ENCODE results near the gene C8B. TPM values are rescaled to one million over a fixed set of nuclear protein-coding genes. Genes with fewer than 3 reads are reported as not detected.

Gene C8B
- not detected in 2 replicates for total RNA-seq (2014; rRNA removed; shearing (Covaris generic))
- not detected in 2 replicates for polyA plus RNA-seq (2015; cell fraction: cytosol; rRNA removed)
- not detected in 2 replicates for polyA plus RNA-seq (2015; cell fraction: nucleus; rRNA removed)

GRCh38 chr1:56965916-56966697 is at the start of gene C8B:
TSS of gene C8B (minus strand) at chr1:56966015. CDS start at chr1:56965948, 67 bp downstream.
- in situ Hi-C loops (cut with HindIII; ENCODE audit: low pct_unique_long_range_greater_than_20kb, low sequenced_read_pairs) = no loop called here

DNA sequence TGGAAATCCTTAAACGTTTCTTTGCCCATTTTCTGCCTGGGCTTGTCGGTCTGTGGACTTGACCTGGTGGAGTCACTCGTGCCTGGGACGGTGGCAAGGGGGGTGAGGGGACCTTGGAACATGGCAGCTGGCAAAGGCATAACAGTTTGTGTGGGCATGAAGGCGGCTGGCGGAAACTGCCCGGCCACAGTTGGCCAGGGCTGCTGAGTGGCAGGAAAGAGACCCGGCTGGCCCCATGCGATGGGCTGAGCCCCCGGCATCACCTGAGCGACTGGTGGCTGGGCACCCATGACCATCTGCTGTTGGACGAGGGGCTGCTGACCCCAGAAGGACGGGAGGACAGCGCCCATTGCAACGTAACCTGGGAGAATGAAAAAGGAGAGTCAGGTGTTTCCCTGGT is 49.3 kb upstream of the C8B start:
- DNase-seq (ENCODE audit: low read depth, low spot score) = no peak
- in situ Hi-C loops (cut with HindIII; ENCODE audit: low pct_unique_long_range_greater_than_20kb, low sequenced_read_pairs) = no loop called here

More at GRCh38 chr1:56965916-56966697, at the start of gene C8B:
- no peak for DNase-seq (ENCODE audit: low read depth, low spot score)

- no peak for DNase-seq (ENCODE audit: low read depth, low spot score)
Measured at GRCh38 chr1:57013522-57013921, 47.7 kb upstream of the C8B start.

DNA sequence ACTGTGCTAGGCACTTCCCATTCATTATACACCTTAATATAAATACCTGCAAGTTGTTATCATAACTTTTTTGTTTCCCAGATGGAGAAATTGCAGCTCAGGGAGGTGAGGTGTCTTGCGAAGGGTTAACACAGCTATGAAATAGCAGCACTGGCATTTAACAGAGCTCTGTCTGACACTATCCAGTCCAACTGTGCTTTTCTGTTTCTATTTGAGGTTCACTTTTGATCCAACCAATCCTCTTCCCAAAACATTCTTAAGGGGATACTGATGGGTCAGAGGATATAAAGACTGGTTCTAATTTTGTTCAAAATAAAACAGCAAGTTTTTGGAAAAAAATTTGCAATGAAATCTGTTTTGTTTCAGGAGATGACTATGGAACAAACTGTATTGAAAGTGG is 46.5 kb upstream of the C8B start:
- in situ Hi-C loops (cut with HindIII; ENCODE audit: low pct_unique_long_range_greater_than_20kb, low sequenced_read_pairs) = no loop called here
- no peak for DNase-seq (ENCODE audit: low read depth, low spot score)

More at GRCh38 chr1:57013522-57013921, 47.7 kb upstream of the C8B start:
- in situ Hi-C loops (cut with HindIII; ENCODE audit: low pct_unique_long_range_greater_than_20kb, low sequenced_read_pairs) = no loop called here

DNA sequence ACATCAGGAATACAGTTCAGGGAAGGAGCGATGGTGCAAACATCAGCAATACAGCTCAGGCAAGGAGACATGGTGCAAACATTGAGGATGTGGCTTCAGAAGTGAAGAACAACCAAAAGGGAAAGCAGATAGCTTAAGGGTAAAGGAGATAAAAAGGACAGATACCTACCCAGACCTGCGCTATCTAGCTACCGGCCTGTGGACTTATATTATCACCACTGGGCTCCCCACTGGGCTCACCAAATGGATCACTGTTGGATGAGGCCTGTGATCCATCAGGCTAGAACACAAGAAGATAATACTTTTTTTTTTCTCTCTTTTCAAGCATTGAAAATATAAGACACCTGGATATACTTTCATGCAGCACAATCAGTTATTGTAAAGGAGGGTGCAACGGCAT is 44.7 kb upstream of the C8B start:
- in situ Hi-C loops (cut with HindIII; ENCODE audit: low pct_unique_long_range_greater_than_20kb, low sequenced_read_pairs) = no loop called here
- no peak for DNase-seq (ENCODE audit: low read depth, low spot score)

DNA sequence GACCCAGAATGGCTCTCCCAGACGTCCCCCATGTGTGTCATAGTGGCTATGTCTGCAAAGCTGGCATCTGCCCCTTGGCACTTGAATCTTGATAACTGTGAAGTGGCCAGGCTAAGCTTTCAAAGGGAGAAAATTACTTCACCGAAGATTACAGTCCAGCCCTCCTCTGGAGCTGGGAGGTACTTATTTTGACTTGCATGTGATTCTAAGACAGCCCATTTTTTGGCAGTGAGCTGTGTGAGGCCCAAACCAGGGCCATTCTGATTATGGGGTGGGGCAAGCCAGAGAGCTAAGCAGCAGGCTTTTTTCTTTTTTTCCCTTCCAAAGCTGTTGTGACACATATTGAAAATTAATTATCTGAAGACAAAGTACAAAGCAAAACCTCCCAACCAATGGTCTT is 42.1 kb upstream of the C8B start:
- no peak for DNase-seq (ENCODE audit: low read depth, low spot score)
- in situ Hi-C loops (cut with HindIII; ENCODE audit: low pct_unique_long_range_greater_than_20kb, low sequenced_read_pairs) = no loop called here

DNA sequence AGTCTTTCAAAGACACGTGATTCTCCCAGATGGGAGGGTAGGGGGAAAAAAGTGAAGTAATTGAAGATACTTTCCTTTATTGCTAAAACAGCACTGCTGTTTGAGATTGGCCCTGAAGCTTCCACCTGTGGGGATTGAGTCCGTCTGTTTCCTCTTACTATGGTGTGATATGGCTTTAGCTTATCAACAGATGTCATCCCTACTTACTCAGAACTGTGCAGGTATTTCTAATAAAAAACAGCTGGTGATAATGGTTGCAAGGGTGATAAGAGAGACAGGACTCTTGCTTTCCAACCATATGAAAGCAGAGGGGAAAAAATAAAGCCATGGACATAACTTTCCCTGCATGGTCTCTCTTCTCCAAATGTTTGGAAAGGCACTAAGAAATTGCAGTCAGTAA is 41.7 kb upstream of the C8B start:
- in situ Hi-C loops (cut with HindIII; ENCODE audit: low pct_unique_long_range_greater_than_20kb, low sequenced_read_pairs) = no loop called here
- no peak for DNase-seq (ENCODE audit: low read depth, low spot score)

DNA sequence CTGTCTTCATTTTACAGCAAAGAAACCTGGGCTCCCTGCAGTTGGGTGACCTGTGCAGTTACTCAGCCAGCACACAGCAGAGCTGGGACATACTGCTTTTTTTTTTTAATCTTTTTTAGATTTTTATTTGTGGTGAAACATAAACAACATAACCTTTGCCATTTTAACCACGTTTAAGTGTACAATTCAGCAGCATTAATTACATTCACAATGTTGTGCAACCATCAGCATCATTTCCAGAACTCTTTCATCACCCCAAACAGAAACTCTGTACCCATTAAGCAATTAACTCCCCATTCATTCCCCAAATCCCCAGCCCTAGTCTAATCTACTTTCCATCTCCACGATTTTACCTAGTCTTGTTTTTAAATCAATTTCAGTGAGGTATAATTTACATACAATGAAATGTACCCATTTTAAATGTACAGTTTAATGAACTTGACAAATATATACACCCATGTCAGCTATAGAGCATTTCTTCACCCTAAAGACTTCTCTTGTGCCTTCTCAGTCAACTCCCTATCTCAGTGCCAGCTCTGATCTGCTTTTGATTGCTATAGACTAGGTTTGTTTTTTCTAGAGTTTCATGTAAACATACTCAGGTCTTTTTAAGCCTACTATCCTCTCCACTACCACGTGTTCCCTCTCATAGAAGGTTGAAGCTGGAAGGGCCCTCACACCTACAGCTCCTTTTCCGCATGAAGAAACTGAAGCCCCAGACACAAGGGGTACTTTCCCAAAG is 37.8 kb upstream of the C8B start:
- DNase-seq (ENCODE audit: low read depth, low spot score) = no peak
- in situ Hi-C loops (cut with HindIII; ENCODE audit: low pct_unique_long_range_greater_than_20kb, low sequenced_read_pairs) = no loop called here

DNA sequence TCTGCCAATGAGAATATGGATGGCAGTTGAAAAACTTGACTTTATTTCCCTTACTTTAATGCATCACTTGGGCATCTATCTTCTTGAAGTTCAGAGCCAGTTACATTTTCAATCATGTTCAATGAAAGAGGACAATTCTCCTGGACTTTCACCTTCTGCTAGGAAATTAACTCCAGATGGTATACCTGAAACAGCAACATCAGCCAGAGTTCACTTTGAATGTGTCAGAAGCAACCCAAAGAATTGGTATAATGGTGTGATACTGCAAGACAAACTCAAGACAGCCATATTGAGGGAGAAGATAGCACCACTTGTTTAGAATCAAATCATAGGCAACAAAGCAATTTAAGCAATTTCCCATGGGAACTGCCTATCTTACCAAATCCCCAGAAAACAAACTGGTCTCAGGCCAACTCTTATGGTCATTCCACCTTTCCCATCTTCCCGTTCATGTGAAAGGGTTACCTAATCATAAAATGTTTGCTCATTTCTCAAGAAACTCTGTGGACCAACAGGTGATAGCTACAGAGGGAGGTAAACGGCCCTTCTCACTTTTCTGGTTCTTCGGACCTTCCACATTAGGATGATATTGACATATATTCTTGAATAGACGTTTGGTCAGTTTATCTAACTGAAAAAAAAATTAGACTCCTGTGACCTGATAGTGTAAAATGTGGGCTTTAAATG is 29.7 kb upstream of the C8B start:
- in situ Hi-C loops (cut with HindIII; ENCODE audit: low pct_unique_long_range_greater_than_20kb, low sequenced_read_pairs) = no loop called here
- no peak for DNase-seq (ENCODE audit: low read depth, low spot score)

GRCh38 chr1:56993475-56993874 is 27.7 kb upstream of the C8B start:
- in situ Hi-C loops (cut with HindIII; ENCODE audit: low pct_unique_long_range_greater_than_20kb, low sequenced_read_pairs) = no loop called here
- no peak for DNase-seq (ENCODE audit: low read depth, low spot score)

DNA sequence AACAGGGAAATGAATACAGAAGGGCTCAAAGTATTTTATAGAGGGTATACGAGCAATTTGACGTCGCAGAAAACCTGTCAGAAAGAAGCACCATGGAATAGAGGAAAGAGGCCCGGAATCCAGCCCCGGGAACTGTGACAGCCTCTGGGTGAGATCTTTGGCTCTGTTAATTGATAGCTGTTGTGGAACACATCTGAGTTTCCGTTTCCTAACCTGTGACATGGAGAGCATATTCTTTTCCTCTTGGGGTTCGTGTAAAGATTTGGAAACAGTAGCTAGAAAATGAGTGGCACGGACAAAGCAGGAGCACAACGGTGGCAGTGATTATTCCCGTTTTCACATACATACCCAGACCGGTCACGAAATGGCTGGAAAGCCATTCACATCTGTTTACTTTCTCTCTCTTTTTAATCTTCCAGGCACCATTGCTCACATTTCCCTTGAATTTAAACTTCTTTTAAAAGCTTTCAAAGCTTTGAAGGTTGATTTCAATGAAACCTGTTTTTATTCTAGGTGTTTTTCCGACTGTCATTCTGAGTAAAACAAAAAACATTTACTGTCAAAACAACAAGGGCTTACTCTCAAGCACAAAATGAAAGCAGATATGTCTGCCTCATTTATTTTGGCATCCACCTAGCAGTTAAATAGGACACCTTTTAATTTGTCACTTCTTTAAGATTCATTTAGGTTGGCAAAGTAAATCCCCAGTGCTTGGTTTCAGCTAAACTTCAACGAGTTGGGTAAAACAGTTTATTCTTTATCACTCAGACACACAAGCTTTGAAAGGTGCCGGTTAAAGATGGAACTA is 26.7 kb upstream of the C8B start:
- in situ Hi-C loops (cut with HindIII; ENCODE audit: low pct_unique_long_range_greater_than_20kb, low sequenced_read_pairs) = no loop called here
- no peak for DNase-seq (ENCODE audit: low read depth, low spot score)

DNA sequence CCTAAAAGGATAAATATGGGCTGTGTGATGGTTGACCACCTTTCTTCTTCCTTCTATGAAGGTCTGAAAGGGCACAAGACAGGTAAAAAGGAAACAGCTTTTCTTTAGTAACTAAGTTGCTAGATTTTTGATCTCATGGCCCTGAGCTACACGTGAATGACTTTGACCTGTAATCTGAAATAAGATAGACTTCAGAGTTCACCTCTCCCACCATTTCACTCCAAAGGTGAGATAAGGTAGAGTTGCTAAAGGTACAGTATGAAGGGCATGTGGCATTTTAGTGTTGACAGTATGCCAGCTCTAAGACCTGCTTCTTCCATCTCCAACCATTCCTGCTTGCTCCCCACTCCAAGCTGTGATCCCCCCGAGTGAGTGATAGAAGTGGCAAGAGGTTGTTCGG is 25.8 kb upstream of the C8B start:
- no peak for DNase-seq (ENCODE audit: low read depth, low spot score)
- in situ Hi-C loops (cut with HindIII; ENCODE audit: low pct_unique_long_range_greater_than_20kb, low sequenced_read_pairs) = no loop called here

GRCh38 chr1:56986397-56986796 is 20.6 kb upstream of the C8B start:
- no peak for DNase-seq (ENCODE audit: low read depth, low spot score)
- in situ Hi-C loops (cut with HindIII; ENCODE audit: low pct_unique_long_range_greater_than_20kb, low sequenced_read_pairs) = no loop called here

DNA sequence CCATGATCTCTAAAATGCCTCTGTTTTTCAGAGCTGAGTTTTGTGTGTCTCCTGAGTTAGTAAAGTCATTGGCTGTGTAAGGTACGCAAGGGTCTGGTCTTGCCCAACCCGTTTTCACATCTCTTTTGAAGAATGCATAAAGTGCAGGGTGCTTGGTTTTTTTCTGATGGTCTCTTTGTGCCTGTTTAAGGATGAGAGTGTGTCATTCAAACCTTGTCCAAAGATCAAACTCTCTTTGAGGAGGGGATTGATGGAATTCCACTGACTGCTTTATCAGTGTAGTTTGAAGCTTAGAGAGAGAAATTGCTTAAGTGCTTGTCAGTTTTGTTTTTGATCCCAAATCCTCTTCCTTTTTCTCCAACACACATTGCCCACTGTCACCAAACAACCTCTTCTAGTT is 20.0 kb upstream of the C8B start:
- no peak for DNase-seq (ENCODE audit: low read depth, low spot score)

GRCh38 chr1:56983484-56983883 is 17.7 kb upstream of the C8B start:
- in situ Hi-C loops (cut with HindIII; ENCODE audit: low pct_unique_long_range_greater_than_20kb, low sequenced_read_pairs) = no loop called here
- no peak for DNase-seq (ENCODE audit: low read depth, low spot score)

More for the DNA sequence above, 20.0 kb upstream of the C8B start:
- in situ Hi-C loops (cut with HindIII; ENCODE audit: low pct_unique_long_range_greater_than_20kb, low sequenced_read_pairs) = no loop called here

DNA sequence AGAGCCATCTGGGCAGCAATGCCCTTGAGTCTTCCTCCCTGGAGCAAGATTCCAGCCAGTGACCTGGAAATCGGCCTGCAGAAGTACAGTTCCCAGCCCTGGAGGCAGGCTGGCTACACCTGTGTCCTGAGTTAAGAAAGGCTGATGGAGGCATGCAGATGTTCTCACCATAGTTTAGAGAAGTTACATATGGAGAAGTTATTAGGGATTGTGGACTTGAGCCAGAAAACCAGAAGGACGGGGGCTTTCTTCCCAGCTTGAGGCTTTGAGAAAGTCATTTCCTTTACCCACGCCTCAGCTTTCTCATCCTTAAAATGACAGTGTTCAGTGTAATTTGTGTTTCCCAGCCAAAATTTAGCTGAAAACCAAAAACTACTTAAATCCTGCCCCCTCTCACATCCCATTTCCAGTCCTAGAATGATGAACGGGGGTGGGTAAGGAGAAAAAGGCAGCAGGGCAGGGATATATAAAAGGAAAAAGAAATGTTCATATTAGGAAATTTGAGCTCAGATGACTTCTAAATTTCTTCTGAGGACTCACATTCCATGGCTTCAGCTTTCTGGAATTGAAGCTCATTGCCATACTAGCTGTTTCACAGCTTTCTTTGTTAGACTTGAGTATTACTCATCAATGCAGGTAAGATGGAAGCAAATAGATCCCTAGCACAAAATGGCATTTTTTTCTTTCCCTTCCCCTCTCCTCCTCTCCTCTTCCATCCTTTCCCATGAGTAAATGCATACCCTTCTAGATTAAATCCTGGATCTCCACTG is 14.4 kb upstream of the C8B start:
- in situ Hi-C loops (cut with HindIII; ENCODE audit: low pct_unique_long_range_greater_than_20kb, low sequenced_read_pairs) = no loop called here
- no peak for DNase-seq (ENCODE audit: low read depth, low spot score)

GRCh38 chr1:56978819-56979218 is 13.0 kb upstream of the C8B start:
- no peak for DNase-seq (ENCODE audit: low read depth, low spot score)
- in situ Hi-C loops (cut with HindIII; ENCODE audit: low pct_unique_long_range_greater_than_20kb, low sequenced_read_pairs) = no loop called here
